H9 (cell line): Measurements from ENCODE around the gene PLEKHO2. TPM values are rescaled to one million over a fixed set of nuclear protein-coding genes. Genes with fewer than 3 reads are reported as not detected.
A peak's percentile ranks its signal among the peaks of the same experiment; 100 is the strongest.

ENCODE experiments used
- DNase-seq: peaks from one replicate; pipeline ENCODE4 v3.0.0-alpha.2; 2017
- H2AFZ ChIP-seq: one replicate; pipeline ENCODE4 v1.6.1; 2013; ENCODE audit warnings: mild to moderate bottlenecking, low read length, control low read depth, moderate library complexity
- H2AK5ac ChIP-seq: 2 replicates; pipeline ENCODE4 v1.6.1; 2013; ENCODE audit warnings: low read length, control low read depth, mixed read lengths; ENCODE audit not compliant: insufficient read length
- H2BK120ac ChIP-seq: one replicate; pipeline ENCODE4 v1.6.1; 2013; ENCODE audit warnings: low read depth, mild to moderate bottlenecking, low read length, control low read depth, inconsistent platforms; ENCODE audit not compliant: poor library complexity, severe bottlenecking
- H2BK12ac ChIP-seq: 2 replicates; pipeline ENCODE4 v1.6.1; 2013; ENCODE audit warnings: low read length, control low read depth, mixed read lengths, low read depth; ENCODE audit not compliant: insufficient read length
- H2BK15ac ChIP-seq: 2 replicates; pipeline ENCODE4 v1.6.1; 2013; ENCODE audit warnings: low read depth, low read length, control low read depth
- H2BK20ac ChIP-seq: one replicate; pipeline ENCODE4 v1.6.1; 2013; ENCODE audit warnings: low read depth, mild to moderate bottlenecking, low read length, control low read depth, inconsistent platforms; ENCODE audit not compliant: poor library complexity, severe bottlenecking
- H2BK5ac ChIP-seq: 2 replicates; pipeline ENCODE4 v1.6.1; 2013; ENCODE audit warnings: low read length, control low read depth, mixed read lengths; ENCODE audit not compliant: insufficient read length
- H3K14ac ChIP-seq: 2 replicates; pipeline ENCODE4 v1.6.1; 2013; ENCODE audit warnings: low read length, control low read depth; ENCODE audit not compliant: insufficient read depth
- H3K18ac ChIP-seq: 2 replicates; pipeline ENCODE4 v1.6.1; 2013; ENCODE audit warnings: low read depth, mild to moderate bottlenecking, mixed read lengths, low read length, control low read depth; ENCODE audit not compliant: insufficient read length
- H3K23ac ChIP-seq: 2 replicates; pipeline ENCODE4 v1.6.1; 2013; ENCODE audit warnings: low read length, control low read depth, mixed read lengths, low read depth; ENCODE audit not compliant: insufficient read length
- H3K23me2 ChIP-seq: 2 replicates; pipeline ENCODE4 v1.6.1; 2013; ENCODE audit warnings: low read depth, mild to moderate bottlenecking, mixed read lengths, low read length, control low read depth; ENCODE audit not compliant: insufficient read length, poor library complexity, severe bottlenecking
- H3K27ac ChIP-seq: 2 replicates; pipeline ENCODE4 v1.5.1; 2013; ENCODE audit warnings: low read length, control low read depth, mixed read lengths, low read depth; ENCODE audit not compliant: insufficient read length
- H3K27me3 ChIP-seq: 2 replicates; pipeline ENCODE4 v1.6.1; 2013; ENCODE audit warnings: low read length, control low read depth, inconsistent platforms; ENCODE audit not compliant: insufficient read depth
- H3K4ac ChIP-seq: 2 replicates; pipeline ENCODE4 v1.6.1; 2013; ENCODE audit warnings: low read depth, mild to moderate bottlenecking, control low read depth, inconsistent platforms, low read length, moderate library complexity
- H3K4me1 ChIP-seq: 2 replicates; pipeline ENCODE4 v1.6.1; 2013; ENCODE audit warnings: low read length, control low read depth, inconsistent platforms; ENCODE audit not compliant: insufficient read depth
- H3K4me2 ChIP-seq: 2 replicates; pipeline ENCODE4 v1.6.1; 2013; ENCODE audit warnings: low read length, control low read depth, mixed read lengths; ENCODE audit not compliant: insufficient read length, insufficient read depth
- H3K56ac ChIP-seq: 2 replicates; pipeline ENCODE4 v1.6.1; 2013; ENCODE audit warnings: low read depth, mild to moderate bottlenecking, mixed read lengths, low read length, control low read depth; ENCODE audit not compliant: insufficient read length
- H3K79me1 ChIP-seq: 2 replicates; pipeline ENCODE4 v1.6.1; 2013; ENCODE audit warnings: low read depth, mild to moderate bottlenecking, moderate library complexity, low read length, control low read depth, inconsistent platforms; ENCODE audit not compliant: insufficient read depth, poor library complexity, severe bottlenecking
- H3K79me2 ChIP-seq: 2 replicates; pipeline ENCODE4 v1.6.1; 2013; ENCODE audit warnings: low read length, control low read depth, inconsistent platforms; ENCODE audit not compliant: insufficient read depth
- H3K9ac ChIP-seq: 2 replicates; pipeline ENCODE4 v1.6.1; 2013; ENCODE audit warnings: low read length, control low read depth, mixed read lengths; ENCODE audit not compliant: insufficient read length; ENCODE audit errors: extremely low read depth
- H3K9me3 ChIP-seq: one replicate; pipeline ENCODE4 v1.6.1; 2013; ENCODE audit warnings: low read depth, low read length, inconsistent platforms; ENCODE audit not compliant: control insufficient read depth
- H3T11ph ChIP-seq: one replicate; pipeline ENCODE4 v1.6.1; 2013; ENCODE audit warnings: mild to moderate bottlenecking, low read length, control low read depth, inconsistent platforms
- H4K20me1 ChIP-seq: one replicate; pipeline ENCODE4 v1.6.1; 2013; ENCODE audit not compliant: control insufficient read depth, insufficient read length, insufficient read depth
- H4K5ac ChIP-seq: 2 replicates; pipeline ENCODE4 v1.6.1; 2013; ENCODE audit warnings: low read depth, mild to moderate bottlenecking, mixed read lengths, low read length, control low read depth; ENCODE audit not compliant: insufficient read length
- H4K8ac ChIP-seq: replicated peaks from 2 replicates; pipeline ENCODE4 v1.6.1; 2013; ENCODE audit warnings: low read length, control low read depth, mixed read lengths, low read depth; ENCODE audit not compliant: insufficient read length
- H4K91ac ChIP-seq: 2 replicates; pipeline ENCODE4 v1.6.1; 2013; ENCODE audit warnings: low read depth, mild to moderate bottlenecking, moderate library complexity, mixed read lengths, low read length, control low read depth; ENCODE audit not compliant: insufficient read length
- H3K27ac Mint-ChIP-seq, 3 experiments: 2 replicates in 2 of 3; 3 replicates in 1 of 3; pipeline ENCODE4 v1.8.0; 2020 to 2021; ENCODE audit warnings: mixed read lengths in 3 of 3, mild to moderate bottlenecking in 1 of 3, moderate library complexity in 1 of 3
- H3K27me3 Mint-ChIP-seq: 2 replicates; pipeline ENCODE4 v1.8.0; 2021; ENCODE audit warnings: low read depth, mild to moderate bottlenecking, moderate library complexity, mixed read lengths
- H3K36me3 Mint-ChIP-seq, 3 experiments: 2 replicates in 2 of 3; 3 replicates in 1 of 3; pipeline ENCODE4 v1.8.0; 2020 to 2021; ENCODE audit warnings: low read depth in 3 of 3, mixed read lengths in 3 of 3; ENCODE audit not compliant: insufficient read depth in 1 of 3
- H3K4me1 Mint-ChIP-seq, 2 experiments: 2 replicates each; pipeline ENCODE4 v1.8.0; 2020; ENCODE audit warnings: mixed read lengths in 2 of 2
- H3K4me3 Mint-ChIP-seq, 2 experiments: 2 replicates in 1 of 2; 3 replicates in 1 of 2; pipeline ENCODE4 v1.8.0; 2020 to 2021; ENCODE audit warnings: mild to moderate bottlenecking in 2 of 2, mixed read lengths in 2 of 2, moderate library complexity in 1 of 2
- H3K9me3 Mint-ChIP-seq, 2 experiments: 2 replicates in 1 of 2; 3 replicates in 1 of 2; pipeline ENCODE4 v1.8.0; 2020; ENCODE audit warnings: mild to moderate bottlenecking in 2 of 2, mixed read lengths in 2 of 2, moderate library complexity in 1 of 2
- WGBS: extraction: QIAGEN DNeasy Blood & Tissue Kit; methylation state at CpG from one replicate; pipeline ENCODE4 v1.1.7; 2013; ENCODE audit warnings: missing lambda C conversion rate, low lambda C conversion rate, mixed read lengths; ENCODE audit not compliant: insufficient read length; ENCODE audit errors: extremely low coverage; 5-methylcytosine and 5-hydroxymethylcytosine counted together
- total RNA-seq: library from RNA; stranded (reverse); gene quantifications from 2 replicates; pipeline ENCODE4 v1.2.1, GENCODE V29; 2021
- TF ChIP-seq, protein P1 (sequence below): fragments of 200-600 bp; sonication (generic); conservative IDR thresholded peaks from 3 replicates; pipeline ENCODE4 v1.8.0; 2021; ENCODE audit warnings: antibody characterized with exemption, mild to moderate bottlenecking

PLEKHO2 gene
- total RNA-seq, 1 experiment from 2014 or later: 18.1 TPM

DNA sequence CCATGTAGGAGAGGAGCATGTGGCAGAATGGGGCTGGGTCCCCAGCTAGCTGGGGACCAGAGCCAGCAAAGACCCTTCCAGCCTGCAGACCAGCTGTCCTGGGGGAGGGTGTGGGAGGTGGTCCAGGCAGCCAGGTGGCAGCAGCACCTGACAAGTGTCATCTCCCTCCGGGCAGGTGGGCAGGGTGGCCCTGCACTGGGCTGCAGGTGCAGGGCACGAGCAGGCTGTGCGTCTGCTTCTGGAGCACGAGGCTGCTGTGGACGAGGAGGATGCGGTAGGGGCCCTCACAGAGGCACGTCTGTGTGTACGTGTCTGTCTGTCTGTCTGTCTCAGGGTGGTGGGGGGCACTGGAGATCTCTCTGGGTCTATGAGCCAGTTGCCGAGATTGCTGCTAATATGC is 75.5 kb downstream of the PLEKHO2 start:
- DNase-seq: no peak
- TF ChIP-seq, protein P1, sequence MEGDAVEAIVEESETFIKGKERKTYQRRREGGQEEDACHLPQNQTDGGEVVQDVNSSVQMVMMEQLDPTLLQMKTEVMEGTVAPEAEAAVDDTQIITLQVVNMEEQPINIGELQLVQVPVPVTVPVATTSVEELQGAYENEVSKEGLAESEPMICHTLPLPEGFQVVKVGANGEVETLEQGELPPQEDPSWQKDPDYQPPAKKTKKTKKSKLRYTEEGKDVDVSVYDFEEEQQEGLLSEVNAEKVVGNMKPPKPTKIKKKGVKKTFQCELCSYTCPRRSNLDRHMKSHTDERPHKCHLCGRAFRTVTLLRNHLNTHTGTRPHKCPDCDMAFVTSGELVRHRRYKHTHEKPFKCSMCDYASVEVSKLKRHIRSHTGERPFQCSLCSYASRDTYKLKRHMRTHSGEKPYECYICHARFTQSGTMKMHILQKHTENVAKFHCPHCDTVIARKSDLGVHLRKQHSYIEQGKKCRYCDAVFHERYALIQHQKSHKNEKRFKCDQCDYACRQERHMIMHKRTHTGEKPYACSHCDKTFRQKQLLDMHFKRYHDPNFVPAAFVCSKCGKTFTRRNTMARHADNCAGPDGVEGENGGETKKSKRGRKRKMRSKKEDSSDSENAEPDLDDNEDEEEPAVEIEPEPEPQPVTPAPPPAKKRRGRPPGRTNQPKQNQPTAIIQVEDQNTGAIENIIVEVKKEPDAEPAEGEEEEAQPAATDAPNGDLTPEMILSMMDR: no peak
- Histone ChIP-seq H2BK120ac (no peak overlapping the region), H2BK20ac (no peak overlapping the region), H3K4me1 (peaks cover 10% of the 10 kb centered on the region; the same call in 1 of the 2 replicates), H3K79me1 (no peaks in the 10 kb centered on the region), H3K14ac (no peak overlapping the region), H4K91ac (no peak overlapping the region), H3K4ac (no peak overlapping the region), H3K18ac (no peak overlapping the region), H3K4me2 (no peak overlapping the region), H2AK5ac (no peak overlapping the region), H3K56ac (no peak overlapping the region), H4K5ac (no peak overlapping the region), H2BK15ac (no peak overlapping the region), H3K23me2 (peaks cover 2% of the 10 kb centered on the region), H3K9ac (no peak overlapping the region), H3K23ac (no peak overlapping the region), H4K20me1 (no peaks in the 10 kb centered on the region), H3T11ph (no peak overlapping the region), H3K9me3 (no peaks in the 10 kb centered on the region), H4K8ac (no peak overlapping the region), H2AFZ (no peak overlapping the region), H3K27me3 (no peaks in the 10 kb centered on the region; the same call in 1 of the 2 replicates), H2BK5ac (no peak overlapping the region), H3K79me2 (no peaks in the 10 kb centered on the region), H3K27ac (no peak overlapping the region), H2BK12ac (no peak overlapping the region)
- Mint-ChIP-seq H3K9me3 (no peaks in the 10 kb centered on the region), H3K27me3 (peaks cover 31% of the 10 kb centered on the region), H3K27ac (peak overlapping the region in 1 of 3 experiments; percentile 67; a peak in 2 of 7 replicates), H3K4me3 (no peak overlapping the region), H3K36me3 (peaks cover 2 to 4% (median 2%) of the 10 kb centered on the region in 3 experiments; a peak in 1 of 7 replicates), H3K4me1 (peaks cover 42 to 56% of the 10 kb centered on the region in 2 experiments)
- WGBS: no CpG with 5 or more reads among the region's 9 CpGs

Other genes with a start within 250 kb of the PLEKHO2 start
- gene RBPMS2, start 66.3 kb upstream of the PLEKHO2 start, total RNA-seq: 181 and 185 TPM in 2 replicates
- gene PIF1, start 16.3 kb upstream of the PLEKHO2 start, total RNA-seq: 64.0 and 74.4 TPM in 2 replicates
- gene ANKDD1A, start 70.0 kb downstream of the PLEKHO2 start, total RNA-seq: 3.7 TPM in 2 replicates
- 64.2 and 66.6 TPM in 2 replicates for gene SPG21, start 148.0 kb downstream of the PLEKHO2 start, total RNA-seq
- 13.2 and 16.0 TPM in 2 replicates for gene MTFMT, start 187.7 kb downstream of the PLEKHO2 start, total RNA-seq
- gene SLC51B, start 203.5 kb downstream of the PLEKHO2 start, total RNA-seq: not detected in 2 replicates
- 7.5 and 7.7 TPM in 2 replicates for gene RASL12, start 226.1 kb downstream of the PLEKHO2 start, total RNA-seq
- gene KBTBD13, start 234.8 kb downstream of the PLEKHO2 start, total RNA-seq: not detected in 2 replicates